ENCODE results near the gene GFRA3.

GRCh38 chr5:138212828-138213160 is 61.6 kb downstream of the GFRA3 start:
- no peak for TF ChIP-seq POLR2A (IDR thresholded peaks at IDR 0.05)
- no peak for TF ChIP-seq POLR2AphosphoS5 (IDR thresholded peaks at IDR 0.05)

Measured in spleen (tissue), 3 donors.